Mesendoderm (in vitro differentiated cells): ENCODE data around the gene CUX1.

Experiments
- DNase-seq: peaks from one replicate; pipeline ENCODE4 v3.0.0; 2013
- H2AK5ac ChIP-seq: 2 replicates; pipeline ENCODE4 v1.6.1; 2013; ENCODE audit warnings: low read length, inconsistent platforms
- H2BK120ac ChIP-seq: 2 replicates; pipeline ENCODE4 v1.6.1; 2013; ENCODE audit warnings: low read depth, mild to moderate bottlenecking, low read length, moderate library complexity, mixed read lengths
- H2BK15ac ChIP-seq: replicated peaks from 2 replicates; pipeline ENCODE4 v1.6.1; 2013; ENCODE audit warnings: low read depth, mild to moderate bottlenecking, moderate library complexity
- H2BK5ac ChIP-seq: 2 replicates; pipeline ENCODE4 v1.6.1; 2013; ENCODE audit warnings: low read length, inconsistent platforms
- H3K18ac ChIP-seq: 2 replicates; pipeline ENCODE4 v1.6.1; 2013; ENCODE audit warnings: mild to moderate bottlenecking, low read length, mixed read lengths
- H3K23ac ChIP-seq: one replicate; pipeline ENCODE4 v1.6.1; 2013; ENCODE audit warnings: low read length
- H3K27ac ChIP-seq: 2 replicates; pipeline ENCODE4 v1.5.1; 2013; ENCODE audit warnings: low read depth, mild to moderate bottlenecking, inconsistent platforms, low read length, moderate library complexity
- H3K27me3 ChIP-seq: 2 replicates; pipeline ENCODE4 v1.6.1; 2013; ENCODE audit warnings: low read length, control low read depth, mild to moderate bottlenecking, inconsistent platforms; ENCODE audit not compliant: insufficient read depth, poor library complexity
- H3K36me3 ChIP-seq: 2 replicates; pipeline ENCODE4 v1.6.1; 2013; ENCODE audit warnings: low read length, inconsistent platforms; ENCODE audit not compliant: control insufficient read depth, insufficient read depth
- H3K4ac ChIP-seq: one replicate; pipeline ENCODE4 v1.6.1; 2013; ENCODE audit warnings: low read depth, mild to moderate bottlenecking, low read length, moderate library complexity
- H3K4me1 ChIP-seq: 2 replicates; pipeline ENCODE4 v1.6.1; 2013; ENCODE audit warnings: low read depth, low read length, inconsistent platforms; ENCODE audit not compliant: control insufficient read depth
- H3K4me2 ChIP-seq: 2 replicates; pipeline ENCODE4 v1.6.1; 2013; ENCODE audit warnings: low read length
- H3K4me3 ChIP-seq: 2 replicates; pipeline ENCODE4 v1.5.1; 2013; ENCODE audit warnings: mild to moderate bottlenecking, low read length
- H3K56ac ChIP-seq: one replicate; pipeline ENCODE4 v1.6.1; 2013; ENCODE audit warnings: low read length
- H3K79me1 ChIP-seq: 2 replicates; pipeline ENCODE4 v1.6.1; 2013; ENCODE audit warnings: low read length, inconsistent platforms
- H3K79me2 ChIP-seq: 2 replicates; pipeline ENCODE4 v1.6.1; 2013; ENCODE audit warnings: mild to moderate bottlenecking, low read length; ENCODE audit not compliant: control insufficient read depth, insufficient read depth
- H3K9ac ChIP-seq: 2 replicates; pipeline ENCODE4 v1.6.1; 2013; ENCODE audit warnings: low read length, inconsistent platforms
- H4K5ac ChIP-seq: one replicate; pipeline ENCODE4 v1.6.1; 2013; ENCODE audit warnings: low read length
- H4K8ac ChIP-seq: one replicate; pipeline ENCODE4 v1.6.1; 2013; ENCODE audit warnings: low read depth, mild to moderate bottlenecking, control low read depth, low read length, moderate library complexity
- WGBS: extraction: QIAGEN DNeasy Blood & Tissue Kit; methylation state at CpG from one replicate; pipeline ENCODE4 v1.1.7; 2013; ENCODE audit warnings: low lambda C conversion rate, missing lambda C conversion rate; ENCODE audit not compliant: insufficient coverage; ENCODE audit errors: extremely low coverage; 5-methylcytosine and 5-hydroxymethylcytosine counted together

The CUX1 gene

GRCh38 chr7:102234131-102234530 is 416.7 kb downstream of the CUX1 start:
- no peak overlapping the region for H4K5ac ChIP-seq
- H3K4me3 ChIP-seq = no peak overlapping the region
- H2BK15ac ChIP-seq = no peak overlapping the region
- no peaks in the 10 kb centered on the region for H3K27me3 ChIP-seq
- no peak overlapping the region for H3K56ac ChIP-seq
- no peak overlapping the region for H2BK5ac ChIP-seq
- no CpG with 5 or more reads among the region's 12 CpGs for WGBS
- H3K4me2 ChIP-seq = no peak overlapping the region
- H2BK120ac ChIP-seq = no peak overlapping the region
- no peaks in the 10 kb centered on the region for H3K79me2 ChIP-seq
- no peak overlapping the region for H3K18ac ChIP-seq
- H3K36me3 ChIP-seq = peaks cover 5% of the 10 kb centered on the region
- H3K23ac ChIP-seq = no peak overlapping the region
- no peak overlapping the region for H3K4ac ChIP-seq
- no peak overlapping the region for H3K9ac ChIP-seq
- no peaks in the 10 kb centered on the region for H3K4me1 ChIP-seq
- no peak overlapping the region for H3K27ac ChIP-seq
- no peak overlapping the region for H4K8ac ChIP-seq
- no peak overlapping the region for H2AK5ac ChIP-seq
- no peaks in the 10 kb centered on the region for H3K79me1 ChIP-seq
- DNase-seq = no peak

- Histone ChIP-seq H2BK5ac (no peak overlapping the region), H2BK120ac (no peak overlapping the region), H4K5ac (no peak overlapping the region), H3K18ac (no peak overlapping the region), H3K56ac (no peak overlapping the region), H3K79me1 (no peaks in the 10 kb centered on the region), H3K4me1 (no peaks in the 10 kb centered on the region), H2AK5ac (no peak overlapping the region), H3K79me2 (no peaks in the 10 kb centered on the region), H3K27ac (no peak overlapping the region), H3K4me3 (no peak overlapping the region), H3K9ac (no peak overlapping the region), H3K4me2 (no peak overlapping the region), H3K4ac (no peak overlapping the region), H3K23ac (no peak overlapping the region), H2BK15ac (no peak overlapping the region), H3K36me3 (peaks cover 5% of the 10 kb centered on the region), H3K27me3 (no peaks in the 10 kb centered on the region), H4K8ac (no peak overlapping the region)
- DNase-seq = no peak
- WGBS = no CpG with 5 or more reads among the region's 19 CpGs
Observed at GRCh38 chr7:102234801-102235550, 417.6 kb downstream of the CUX1 start.

GRCh38 chr7:102236102-102236501 is 418.7 kb downstream of the CUX1 start:
- no peak overlapping the region for H3K23ac ChIP-seq
- H4K5ac ChIP-seq = no peak overlapping the region
- no peak overlapping the region for H3K56ac ChIP-seq
- H3K9ac ChIP-seq = no peak overlapping the region
- H3K79me2 ChIP-seq = no peaks in the 10 kb centered on the region
- no peak overlapping the region for H3K4ac ChIP-seq
- no peak overlapping the region for H2BK120ac ChIP-seq
- peaks cover 6% of the 10 kb centered on the region for H3K36me3 ChIP-seq
- no peaks in the 10 kb centered on the region for H3K79me1 ChIP-seq
- H2BK5ac ChIP-seq = no peak overlapping the region
- no peak overlapping the region for H3K27ac ChIP-seq
- H3K4me2 ChIP-seq = no peak overlapping the region
- no peak overlapping the region for H2AK5ac ChIP-seq
- H3K4me3 ChIP-seq = no peak overlapping the region
- H4K8ac ChIP-seq = no peak overlapping the region
- no peaks in the 10 kb centered on the region for H3K4me1 ChIP-seq
- DNase-seq = no peak
- WGBS = no CpG with 5 or more reads among the region's 7 CpGs
- no peaks in the 10 kb centered on the region for H3K27me3 ChIP-seq
- no peak overlapping the region for H2BK15ac ChIP-seq
- H3K18ac ChIP-seq = no peak overlapping the region

GRCh38 chr7:102236592-102237287 is 419.3 kb downstream of the CUX1 start:
- H2BK5ac ChIP-seq = no peak overlapping the region
- H3K27ac ChIP-seq = no peak overlapping the region
- H3K4me1 ChIP-seq = no peaks in the 10 kb centered on the region
- peak overlapping the region; percentile 56 for H3K56ac ChIP-seq
- H3K27me3 ChIP-seq = no peaks in the 10 kb centered on the region
- H3K79me1 ChIP-seq = no peaks in the 10 kb centered on the region
- no peaks in the 10 kb centered on the region for H3K79me2 ChIP-seq
- H3K9ac ChIP-seq = no peak overlapping the region
- no peak overlapping the region for H3K23ac ChIP-seq
- peak; percentile 61 for DNase-seq
- H3K4me2 ChIP-seq = no peak overlapping the region
- H3K36me3 ChIP-seq = peaks cover 7% of the 10 kb centered on the region
- H3K4ac ChIP-seq = no peak overlapping the region
- H2AK5ac ChIP-seq = no peak overlapping the region
- WGBS = no CpG with 5 or more reads among the region's 14 CpGs
- no peak overlapping the region for H3K4me3 ChIP-seq
- H2BK15ac ChIP-seq = no peak overlapping the region
- no peak overlapping the region for H4K5ac ChIP-seq
- no peak overlapping the region for H2BK120ac ChIP-seq
- H4K8ac ChIP-seq = no peak overlapping the region
- no peak overlapping the region for H3K18ac ChIP-seq

GRCh38 chr7:102239206-102239820 is 421.9 kb downstream of the CUX1 start:
- Histone ChIP-seq H2AK5ac (no peak overlapping the region), H3K27me3 (no peaks in the 10 kb centered on the region), H3K9ac (no peak overlapping the region), H3K36me3 (peaks cover 7% of the 10 kb centered on the region), H3K56ac (no peak overlapping the region), H3K4me1 (no peaks in the 10 kb centered on the region), H3K4me2 (no peak overlapping the region), H3K79me1 (no peaks in the 10 kb centered on the region), H2BK5ac (no peak overlapping the region), H3K23ac (no peak overlapping the region), H3K79me2 (no peaks in the 10 kb centered on the region), H2BK120ac (no peak overlapping the region), H3K18ac (no peak overlapping the region), H4K5ac (no peak overlapping the region), H4K8ac (no peak overlapping the region), H2BK15ac (no peak overlapping the region), H3K4me3 (no peak overlapping the region), H3K27ac (no peak overlapping the region), H3K4ac (no peak overlapping the region)
- DNase-seq = no peak
- no CpG with 5 or more reads among the region's 35 CpGs for WGBS
